Liver (tissue), 9 donors: ENCODE measurements around the gene SLX4IP. TPM values are rescaled to one million over a fixed set of nuclear protein-coding genes. Genes with fewer than 3 reads are reported as not detected.

ENCODE experiments used
- DNase-seq: peaks from one replicate; pipeline ENCODE4 v3.0.0-alpha.2; 2017; ENCODE audit warnings: low spot score
- H3K27ac ChIP-seq, 2 donors: one replicate each; pipeline ENCODE4 v1.7.0; 2013; ENCODE audit warnings: inconsistent platforms in 2 of 2, low read length in 2 of 2, control low read depth in 1 of 2, low read depth in 1 of 2, mild to moderate bottlenecking in 1 of 2
- H3K27me3 ChIP-seq, 4 donors: one replicate each; pipeline versions ENCODE4 v1.6.1 to v1.7.0; 2013; ENCODE audit warnings: low read length in 3 of 4, inconsistent platforms in 1 of 4, mild to moderate bottlenecking in 1 of 4, moderate library complexity in 1 of 4; ENCODE audit not compliant: control insufficient read depth in 4 of 4, insufficient read depth in 4 of 4
- H3K36me3 ChIP-seq, 4 donors: one replicate each; pipeline versions ENCODE4 v1.6.1 to v1.7.0; 2013; ENCODE audit warnings: low read length in 3 of 4, mild to moderate bottlenecking in 3 of 4, low read depth in 1 of 4, moderate library complexity in 1 of 4; ENCODE audit not compliant: control insufficient read depth in 4 of 4, insufficient read depth in 3 of 4
- H3K4me1 ChIP-seq, 4 donors: one replicate each; pipeline versions ENCODE4 v1.6.1 to v1.7.0; 2013; ENCODE audit warnings: low read length in 3 of 4, mild to moderate bottlenecking in 3 of 4, moderate library complexity in 1 of 4; ENCODE audit not compliant: control insufficient read depth in 4 of 4, insufficient read depth in 4 of 4
- H3K4me3 ChIP-seq, 3 donors: one replicate each; pipeline versions ENCODE4 v1.6.1 to v1.7.0; 2013; ENCODE audit warnings: low read length in 3 of 3, control low read depth in 1 of 3, low read depth in 1 of 3, mild to moderate bottlenecking in 1 of 3
- H3K9ac ChIP-seq, 2 donors: one replicate each; pipeline ENCODE4 v1.7.0; 2013; ENCODE audit warnings: low read length in 2 of 2, mild to moderate bottlenecking in 2 of 2, moderate library complexity in 2 of 2, control low read depth in 1 of 2, low read depth in 1 of 2
- H3K9me3 ChIP-seq, 4 donors: one replicate each; pipeline versions ENCODE4 v1.6.1 to v1.7.0; 2013; ENCODE audit warnings: low read length in 3 of 4; ENCODE audit not compliant: control insufficient read depth in 4 of 4
- CTCF ChIP-seq: fragments of 150-350 bp; IDR thresholded peaks from 2 replicates; pipeline ENCODE4 v1.5.1; 2017; ENCODE audit warnings: improper control_type of control experiment, low read depth, low read length; ENCODE audit not compliant: missing input control
- EGR1 ChIP-seq, 2 donors: IDR thresholded peaks; 2 replicates each; pipeline ENCODE4 v1.6.1; 2016 to 2018; ENCODE audit warnings: antibody characterized with exemption in 2 of 2, low read depth in 2 of 2
- FOXA1 ChIP-seq: IDR thresholded peaks from 2 replicates; pipeline ENCODE4 v1.6.1; 2016; ENCODE audit warnings: antibody characterized with exemption
- FOXA2 ChIP-seq: IDR thresholded peaks from 2 replicates; pipeline ENCODE4 v1.6.1; 2016; ENCODE audit warnings: antibody characterized with exemption
- GABPA ChIP-seq, 2 donors: IDR thresholded peaks in 1 of 2; conservative IDR thresholded peaks in 1 of 2; 2 replicates each; pipeline ENCODE4 v1.6.1; 2016; ENCODE audit warnings: antibody characterized with exemption in 2 of 2, mild to moderate bottlenecking in 1 of 2, moderate library complexity in 1 of 2
- HNF4A ChIP-seq, 2 donors: conservative IDR thresholded peaks; 2 replicates each; pipeline ENCODE4 v1.6.1; 2016; ENCODE audit warnings: antibody characterized with exemption in 2 of 2, mild to moderate bottlenecking in 2 of 2
- HNF4G ChIP-seq: IDR thresholded peaks from 2 replicates; pipeline ENCODE4 v1.6.1; 2016; ENCODE audit warnings: antibody characterized with exemption
- JUND ChIP-seq, 2 donors: IDR thresholded peaks; 2 replicates each; pipeline ENCODE4 v1.6.1; 2016; ENCODE audit warnings: antibody characterized with exemption in 2 of 2
- NR2F2 ChIP-seq: IDR thresholded peaks from 2 replicates; pipeline ENCODE4 v1.6.1; 2016; ENCODE audit warnings: antibody characterized with exemption
- RAD21 ChIP-seq, 2 donors: IDR thresholded peaks; 2 replicates each; pipeline ENCODE4 v1.6.1; 2016; ENCODE audit warnings: antibody characterized with exemption in 2 of 2, mild to moderate bottlenecking in 2 of 2
- RXRA ChIP-seq, 2 donors: IDR thresholded peaks; 2 replicates each; pipeline ENCODE4 v1.6.1; 2017 to 2018; ENCODE audit warnings: antibody characterized with exemption in 2 of 2, mild to moderate bottlenecking in 1 of 2
- SP1 ChIP-seq: IDR thresholded peaks from 2 replicates; pipeline ENCODE4 v1.6.1; 2018; ENCODE audit warnings: antibody characterized with exemption, mild to moderate bottlenecking
- TAF1 ChIP-seq: conservative IDR thresholded peaks from 2 replicates; pipeline ENCODE4 v1.6.1; 2016; ENCODE audit warnings: antibody characterized with exemption, mild to moderate bottlenecking
- YY1 ChIP-seq: IDR thresholded peaks from 2 replicates; pipeline ENCODE4 v1.6.1; 2016; ENCODE audit warnings: antibody characterized with exemption, mild to moderate bottlenecking
- ZBTB33 ChIP-seq: IDR thresholded peaks from 2 replicates; pipeline ENCODE4 v1.6.1; 2016; ENCODE audit warnings: antibody characterized with exemption
- WGBS: extraction: QIAGEN DNeasy Blood & Tissue Kit; methylation state at CpG from one replicate; pipeline ENCODE4 v1.1.7; 2013; 5-methylcytosine and 5-hydroxymethylcytosine counted together
- polyA plus RNA-seq, 2 donors: library from polyadenylated mRNA; stranded (reverse) in 1 of 2; unstranded in 1 of 2; fragments of 200-250 nt in 1 of 2; fragments of >200 nt in 1 of 2; fragmentation: Nextera tagmentation in 1 of 2; extraction: Ambion mirVana in 1 of 2; gene quantifications; one replicate each; pipeline versions ENCODE4 v1.2.1 to v1.2.3, GENCODE V29; 2013 to 2015
- total RNA-seq, 2 donors: library from RNA; depleted of rRNA; stranded (reverse); fragments of >200 nt; gene quantifications; one replicate each; pipeline ENCODE4 v1.2.3, GENCODE V29; 2014
- TF ChIP-seq, protein P1 (sequence below): IDR thresholded peaks from 2 replicates; pipeline ENCODE4 v1.6.1; 2016; ENCODE audit warnings: antibody characterized with exemption
- TF ChIP-seq, protein P2 (sequence below): IDR thresholded peaks from 2 replicates; pipeline ENCODE4 v1.6.1; 2016; ENCODE audit warnings: antibody characterized with exemption, mild to moderate bottlenecking
- TF ChIP-seq, protein P3 (sequence below): IDR thresholded peaks from 2 replicates; pipeline ENCODE4 v1.6.1; 2016; ENCODE audit warnings: antibody characterized with exemption
- donor health status: healthy.
- donor health status: healthy.
- donor health status: healthy.
- donor health status: healthy.
- donor health status: healthy.

The SLX4IP gene
- total and polyA plus RNA-seq, 4 donors: 1.1 to 3.4 (median 2.7) TPM

DNA sequence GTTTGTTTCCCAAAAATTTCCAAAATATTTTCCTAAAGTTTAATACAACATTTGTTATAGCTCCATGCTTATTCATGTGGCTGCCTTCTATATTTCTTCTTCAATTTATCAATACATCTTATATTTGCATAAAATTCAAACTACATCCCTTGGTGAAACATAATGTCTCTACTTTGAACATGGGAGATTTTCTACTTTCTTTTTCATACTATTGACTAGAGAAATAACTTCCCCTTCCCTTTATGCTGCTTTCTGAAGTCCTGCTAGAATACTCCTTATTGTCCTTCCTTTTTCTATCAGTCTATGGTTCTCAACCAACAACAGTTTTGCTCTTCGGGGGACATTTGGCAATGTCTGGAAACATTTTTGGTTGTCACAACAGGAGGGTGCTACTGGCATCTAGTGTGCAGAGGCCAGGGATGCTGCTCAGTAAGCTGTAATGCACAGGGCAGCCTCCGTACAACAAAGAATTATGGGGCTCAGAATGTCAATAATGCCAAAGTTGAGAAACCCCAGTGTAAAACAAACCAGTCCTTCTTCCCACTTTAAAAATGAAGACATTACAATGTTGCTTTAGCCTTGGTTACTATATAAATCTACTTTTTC, 31.0 kb upstream of the SLX4IP start:
- no peak overlapping the region for H3K4me3 ChIP-seq
- 63% methylated on average over 2 of the region's 2 CpGs for WGBS
- H3K36me3 ChIP-seq: peaks cover 0 to 10% (median 5%) of the 10 kb centered on the region in 4 donors
- H3K27me3 ChIP-seq: no peaks in the 10 kb centered on the region
- DNase-seq: no peak
- H3K9me3 ChIP-seq: no peaks in the 10 kb centered on the region
- H3K9ac ChIP-seq: no peak overlapping the region
- peak; percentile 22 for TF ChIP-seq CTCF
- TF ChIP-seq TAF1: no peak
- TF ChIP-seq RAD21 (IDR thresholded peaks at IDR 0.05): peak; percentile 52 to 69
- H3K27ac ChIP-seq: no peak overlapping the region
- H3K4me1 ChIP-seq: peaks cover 0 to 19% (median 12%) of the 10 kb centered on the region in 4 donors

GRCh38 chr20:10404959-10405530, 30.1 kb upstream of the SLX4IP start:
- Histone ChIP-seq H3K9me3 (no peaks in the 10 kb centered on the region), H3K27me3 (no peaks in the 10 kb centered on the region), H3K4me3 (no peak overlapping the region), H3K4me1 (peaks cover 0 to 19% (median 12%) of the 10 kb centered on the region in 4 donors), H3K27ac (no peak overlapping the region), H3K36me3 (peaks cover 0 to 10% (median 5%) of the 10 kb centered on the region in 4 donors), H3K9ac (no peak overlapping the region)
- no peak for DNase-seq
- 44% methylated on average over 4 of the region's 4 CpGs for WGBS
- TF ChIP-seq RAD21 (IDR thresholded peaks at IDR 0.05) (peak; percentile 65 to 70), FOXA2 (no peak), HNF4G (peak; percentile 18), RXRA (IDR thresholded peaks at IDR 0.05) (no peak), CTCF (peak; percentile 20), JUND (IDR thresholded peaks at IDR 0.05) (no peak), YY1 (peak; percentile 12), GABPA (IDR thresholded peaks at IDR 0.05 in 1 of 2, conservative IDR thresholded peaks at IDR 0.05 in 1 of 2) (no peak), SP1 (no peak), FOXA1 (no peak), EGR1 (IDR thresholded peaks at IDR 0.05; ENCODE audit: low read depth in 2 of 2) (no peak), HNF4A (conservative IDR thresholded peaks at IDR 0.05) (peak; percentile 40 to 64), ZBTB33 (no peak), TAF1 (no peak), NR2F2 (no peak)
- TF ChIP-seq, protein P1, sequence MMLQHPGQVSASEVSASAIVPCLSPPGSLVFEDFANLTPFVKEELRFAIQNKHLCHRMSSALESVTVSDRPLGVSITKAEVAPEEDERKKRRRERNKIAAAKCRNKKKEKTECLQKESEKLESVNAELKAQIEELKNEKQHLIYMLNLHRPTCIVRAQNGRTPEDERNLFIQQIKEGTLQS: no peak
- TF ChIP-seq, protein P2, sequence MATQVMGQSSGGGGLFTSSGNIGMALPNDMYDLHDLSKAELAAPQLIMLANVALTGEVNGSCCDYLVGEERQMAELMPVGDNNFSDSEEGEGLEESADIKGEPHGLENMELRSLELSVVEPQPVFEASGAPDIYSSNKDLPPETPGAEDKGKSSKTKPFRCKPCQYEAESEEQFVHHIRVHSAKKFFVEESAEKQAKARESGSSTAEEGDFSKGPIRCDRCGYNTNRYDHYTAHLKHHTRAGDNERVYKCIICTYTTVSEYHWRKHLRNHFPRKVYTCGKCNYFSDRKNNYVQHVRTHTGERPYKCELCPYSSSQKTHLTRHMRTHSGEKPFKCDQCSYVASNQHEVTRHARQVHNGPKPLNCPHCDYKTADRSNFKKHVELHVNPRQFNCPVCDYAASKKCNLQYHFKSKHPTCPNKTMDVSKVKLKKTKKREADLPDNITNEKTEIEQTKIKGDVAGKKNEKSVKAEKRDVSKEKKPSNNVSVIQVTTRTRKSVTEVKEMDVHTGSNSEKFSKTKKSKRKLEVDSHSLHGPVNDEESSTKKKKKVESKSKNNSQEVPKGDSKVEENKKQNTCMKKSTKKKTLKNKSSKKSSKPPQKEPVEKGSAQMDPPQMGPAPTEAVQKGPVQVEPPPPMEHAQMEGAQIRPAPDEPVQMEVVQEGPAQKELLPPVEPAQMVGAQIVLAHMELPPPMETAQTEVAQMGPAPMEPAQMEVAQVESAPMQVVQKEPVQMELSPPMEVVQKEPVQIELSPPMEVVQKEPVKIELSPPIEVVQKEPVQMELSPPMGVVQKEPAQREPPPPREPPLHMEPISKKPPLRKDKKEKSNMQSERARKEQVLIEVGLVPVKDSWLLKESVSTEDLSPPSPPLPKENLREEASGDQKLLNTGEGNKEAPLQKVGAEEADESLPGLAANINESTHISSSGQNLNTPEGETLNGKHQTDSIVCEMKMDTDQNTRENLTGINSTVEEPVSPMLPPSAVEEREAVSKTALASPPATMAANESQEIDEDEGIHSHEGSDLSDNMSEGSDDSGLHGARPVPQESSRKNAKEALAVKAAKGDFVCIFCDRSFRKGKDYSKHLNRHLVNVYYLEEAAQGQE: no peak
- TF ChIP-seq, protein P3, sequence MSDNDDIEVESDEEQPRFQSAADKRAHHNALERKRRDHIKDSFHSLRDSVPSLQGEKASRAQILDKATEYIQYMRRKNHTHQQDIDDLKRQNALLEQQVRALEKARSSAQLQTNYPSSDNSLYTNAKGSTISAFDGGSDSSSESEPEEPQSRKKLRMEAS: no peak
